ENCODE measurements around the gene SLC27A6.

The SLC27A6 gene

GRCh38 chr5:129067745-129068144 is 102.5 kb downstream of the SLC27A6 start:
- DNase-seq (ENCODE audit: low spot score) = no peak

- no peak for DNase-seq (ENCODE audit: low spot score)
Measured at GRCh38 chr5:129069292-129069691, 104.0 kb downstream of the SLC27A6 start.

- DNase-seq (ENCODE audit: low spot score) = no peak
Measured at GRCh38 chr5:129073111-129073510, 107.8 kb downstream of the SLC27A6 start.

- DNase-seq (ENCODE audit: low spot score) = no peak
Measured at GRCh38 chr5:129074903-129075302, 109.6 kb downstream of the SLC27A6 start.

- DNase-seq (ENCODE audit: low spot score) = no peak
Measured at GRCh38 chr5:129077433-129078075, 112.3 kb downstream of the SLC27A6 start.

GRCh38 chr5:129078247-129078646 is 113.0 kb downstream of the SLC27A6 start:
- no peak for DNase-seq (ENCODE audit: low spot score)

GRCh38 chr5:129078660-129079059 is 113.4 kb downstream of the SLC27A6 start:
- DNase-seq (ENCODE audit: low spot score) = no peak

GRCh38 chr5:129079496-129079895 is 114.2 kb downstream of the SLC27A6 start:
- no peak for DNase-seq (ENCODE audit: low spot score)

GRCh38 chr5:129080766-129081165 is 115.5 kb downstream of the SLC27A6 start:
- DNase-seq (ENCODE audit: low spot score) = no peak

GRCh38 chr5:129082225-129083136 is 117.2 kb downstream of the SLC27A6 start:
- DNase-seq (ENCODE audit: low spot score) = no peak
